RWPE1 (cell line): ENCODE results near the gene GCH1.

Experiments
- CTCF ChIA-PET: fragments of 350-600 bp; sonication (Branson Sonifier 250); formaldehyde crosslinking; extraction: SDS; loops from one replicate; lab custom pipeline; 2021; lab: Yijun Ruan, JAX
- POLR2A ChIA-PET: fragments of 400-600 bp; formaldehyde crosslinking; extraction: SDS; loops from one replicate; lab custom pipeline; 2020; ENCODE audit warnings: antibody characterized with exemption; ENCODE audit not compliant: low non-redundant PET; lab: Yijun Ruan, JAX
- DNase-seq: peaks from one replicate; pipeline ENCODE4 v3.0.0; 2012; ENCODE audit warnings: low spot score
- H3K27ac ChIP-seq: fragments of 450-650 bp; 2 replicates; pipeline ENCODE4 v1.5.1; 2017
- TF ChIP-seq, protein P1 (sequence below): fragments of 450-650 bp; conservative IDR thresholded peaks from 2 replicates; pipeline ENCODE4 v1.5.1; 2017; ENCODE audit warnings: low read depth, mild to moderate bottlenecking

Gene GCH1

DNA sequence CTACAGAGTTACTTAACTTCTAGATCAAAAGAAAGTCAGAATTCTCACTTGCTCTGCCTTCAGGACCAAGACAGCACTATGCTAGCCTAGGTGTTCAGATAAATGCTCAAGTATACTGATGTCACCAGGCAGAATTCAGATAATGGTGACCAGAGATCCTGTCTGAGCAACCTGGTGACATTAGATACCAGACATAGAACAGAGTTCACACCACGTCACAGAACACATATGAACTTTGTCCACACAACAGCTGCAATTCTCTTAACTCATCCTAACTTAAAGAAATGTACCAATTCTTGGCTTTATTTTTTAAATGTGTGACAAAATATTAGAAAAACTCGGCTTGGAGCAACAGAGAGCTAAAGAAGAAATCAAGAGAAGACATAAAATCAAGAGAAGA, 58.1 kb downstream of the GCH1 start:
- TF ChIP-seq, protein P1, sequence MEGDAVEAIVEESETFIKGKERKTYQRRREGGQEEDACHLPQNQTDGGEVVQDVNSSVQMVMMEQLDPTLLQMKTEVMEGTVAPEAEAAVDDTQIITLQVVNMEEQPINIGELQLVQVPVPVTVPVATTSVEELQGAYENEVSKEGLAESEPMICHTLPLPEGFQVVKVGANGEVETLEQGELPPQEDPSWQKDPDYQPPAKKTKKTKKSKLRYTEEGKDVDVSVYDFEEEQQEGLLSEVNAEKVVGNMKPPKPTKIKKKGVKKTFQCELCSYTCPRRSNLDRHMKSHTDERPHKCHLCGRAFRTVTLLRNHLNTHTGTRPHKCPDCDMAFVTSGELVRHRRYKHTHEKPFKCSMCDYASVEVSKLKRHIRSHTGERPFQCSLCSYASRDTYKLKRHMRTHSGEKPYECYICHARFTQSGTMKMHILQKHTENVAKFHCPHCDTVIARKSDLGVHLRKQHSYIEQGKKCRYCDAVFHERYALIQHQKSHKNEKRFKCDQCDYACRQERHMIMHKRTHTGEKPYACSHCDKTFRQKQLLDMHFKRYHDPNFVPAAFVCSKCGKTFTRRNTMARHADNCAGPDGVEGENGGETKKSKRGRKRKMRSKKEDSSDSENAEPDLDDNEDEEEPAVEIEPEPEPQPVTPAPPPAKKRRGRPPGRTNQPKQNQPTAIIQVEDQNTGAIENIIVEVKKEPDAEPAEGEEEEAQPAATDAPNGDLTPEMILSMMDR: no peak
- DNase-seq: no peak
- POLR2A ChIA-PET: no interaction called here
- H3K27ac ChIP-seq: no peak overlapping the region
- CTCF ChIA-PET: no interaction called here

DNA sequence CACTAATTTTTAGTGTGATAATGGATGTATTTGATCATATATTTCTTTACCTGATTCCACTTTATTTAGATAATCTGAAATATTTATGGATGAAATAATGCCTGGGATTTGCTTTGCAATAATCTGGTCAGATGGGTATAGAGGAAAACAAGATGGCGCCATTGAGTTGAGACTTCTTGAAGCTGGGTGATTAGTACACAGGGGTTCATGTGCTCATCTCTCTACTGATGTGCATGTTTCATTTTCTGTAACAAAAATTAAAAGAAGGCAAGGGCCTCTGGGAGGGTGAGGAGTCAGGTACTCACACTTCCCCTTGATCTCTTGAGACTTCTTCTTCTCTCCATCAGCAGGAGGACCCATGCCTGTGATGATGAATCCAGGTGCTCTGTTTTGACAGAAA, 61.8 kb downstream of the GCH1 start:
- TF ChIP-seq, protein P1: no peak
- ChIA-PET CTCF (no interaction called here), POLR2A (no interaction called here)
- no peak overlapping the region for H3K27ac ChIP-seq
- DNase-seq: no peak

DNA sequence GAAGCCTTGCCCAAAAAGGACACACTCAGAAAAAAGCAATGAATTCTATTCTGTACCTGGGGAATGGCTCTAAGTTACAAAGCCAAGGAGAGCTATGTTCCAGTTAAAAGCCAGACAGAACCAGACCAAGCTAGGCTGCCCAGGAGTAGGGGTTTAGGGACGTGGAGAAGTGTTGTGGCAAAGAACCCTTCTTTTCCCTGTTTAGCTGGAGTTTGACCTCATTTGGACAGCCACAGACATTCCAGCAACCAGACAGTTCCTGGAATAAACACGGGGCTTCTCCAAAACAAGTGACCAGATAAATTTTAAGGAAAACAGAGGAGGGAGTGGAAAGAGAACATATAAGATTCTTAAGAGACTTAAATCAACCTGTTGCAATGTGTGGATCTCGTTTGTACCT, 62.3 kb downstream of the GCH1 start:
- H3K27ac ChIP-seq: no peak overlapping the region
- CTCF ChIA-PET: interaction anchor here (0.6 kb wide), 1 partner anchor 186 kb away, joined by 3 read pairs; the partner anchor contains the start of gene WDHD1
- DNase-seq: no peak
- TF ChIP-seq, protein P1: no peak
- POLR2A ChIA-PET: no interaction called here

GRCh38 chr14:54839701-54840119, 62.9 kb downstream of the GCH1 start:
- CTCF ChIA-PET: interaction anchor here (0.6 kb wide), 1 partner anchor 187 kb away, joined by 3 read pairs; the partner anchor contains the start of gene WDHD1
- POLR2A ChIA-PET: no interaction called here
- DNase-seq: no peak
- no peak overlapping the region for H3K27ac ChIP-seq
- TF ChIP-seq, protein P1: no peak

GRCh38 chr14:54838931-54839512, 63.6 kb downstream of the GCH1 start:
- ChIA-PET CTCF (no interaction called here), POLR2A (no interaction called here)
- TF ChIP-seq, protein P1: no peak

GRCh38 chr14:54837508-54838149, 65.0 kb downstream of the GCH1 start:
- CTCF ChIA-PET: interaction anchor here (0.8 kb wide), 1 partner anchor 226 kb away, joined by 3 read pairs; no protein-coding TSS in a partner anchor
- no peak overlapping the region for H3K27ac ChIP-seq
- POLR2A ChIA-PET: no interaction called here
- DNase-seq: no peak
- TF ChIP-seq, protein P1: no peak

More at GRCh38 chr14:54838931-54839512, 63.6 kb downstream of the GCH1 start:
- no peak for DNase-seq
- no peak overlapping the region for H3K27ac ChIP-seq
